NCI-H1105 (cell line): ENCODE results near the gene ATAD3B.
"Not testable (repeated sequence)": the region's sequence is repeated elsewhere in the genome, so short reads cannot be mapped to it uniquely, and the experiment has no call there.

Source experiments
- DNase-seq: peaks from one replicate; lab custom pipeline; 2025; lab: John Stamatoyannopoulos, UW

The ATAD3B gene

GRCh38 chr1:1533894-1534291, 62.3 kb downstream of the ATAD3B start:
- DNase-seq, result not testable (repeated sequence)

- DNase-seq, result no peak
Observed at GRCh38 chr1:1534401-1535154, 63.0 kb downstream of the ATAD3B start.

GRCh38 chr1:1535201-1536018, 63.8 kb downstream of the ATAD3B start:
- DNase-seq, result no peak

- DNase-seq, result no peak
Observed at GRCh38 chr1:1536019-1536937, 64.7 kb downstream of the ATAD3B start.

- DNase-seq, result no peak
Observed at GRCh38 chr1:1536938-1537546, 65.5 kb downstream of the ATAD3B start.

GRCh38 chr1:1537626-1538250, 66.2 kb downstream of the ATAD3B start:
- DNase-seq, result no peak

GRCh38 chr1:1538334-1538733, 66.8 kb downstream of the ATAD3B start:
- no peak for DNase-seq

- no peak for DNase-seq
Observed at GRCh38 chr1:1538989-1539309, 67.4 kb downstream of the ATAD3B start.

- no peak for DNase-seq
Observed at GRCh38 chr1:1539310-1540089, 67.9 kb downstream of the ATAD3B start.

- DNase-seq, result no peak
Observed at GRCh38 chr1:1540090-1540817, 68.7 kb downstream of the ATAD3B start, which contains the start of gene TMEM240. Gene TMEM240, minus strand, starts transcription at chr1:1540624. Its CDS starts 278 bp downstream, at chr1:1540346.

GRCh38 chr1:1540818-1541628, 69.5 kb downstream of the ATAD3B start:
- DNase-seq, result no peak

GRCh38 chr1:1541956-1542765, 70.6 kb downstream of the ATAD3B start:
- no peak for DNase-seq

GRCh38 chr1:1542766-1543705, 71.5 kb downstream of the ATAD3B start:
- DNase-seq, result no peak

- DNase-seq, result no peak
Observed at GRCh38 chr1:1543706-1544099, 72.1 kb downstream of the ATAD3B start.

GRCh38 chr1:1544544-1544943, 73.0 kb downstream of the ATAD3B start:
- no peak for DNase-seq
